GM18858 (cell line): ENCODE results near the gene CFAP54.
"Not testable (repeated sequence)": the region's sequence is repeated elsewhere in the genome, so short reads cannot be mapped to it uniquely, and the experiment has no call there.

Experiments
- ATAC-seq: cut with Tn5 transposase; IDR thresholded peaks from one replicate; pipeline ENCODE4 v1.9.1; 2021; ENCODE audit not compliant: unreplicated experiment

The CFAP54 gene

GRCh38 chr12:96489392-96490056 is at the start of gene CFAP54:
Gene CFAP54 (plus strand): TSS chr12:96489577. CDS start chr12:96489610, 33 bp downstream.
- peak; percentile 82 for ATAC-seq

- ATAC-seq = no peak
These were observed 47.6 kb upstream of the CFAP54 start for GRCh38 chr12:96441816-96442215.

GRCh38 chr12:96442906-96443305 is 46.5 kb upstream of the CFAP54 start:
- ATAC-seq = no peak

GRCh38 chr12:96444399-96444798 is 45.0 kb upstream of the CFAP54 start:
- ATAC-seq = no peak

DNA sequence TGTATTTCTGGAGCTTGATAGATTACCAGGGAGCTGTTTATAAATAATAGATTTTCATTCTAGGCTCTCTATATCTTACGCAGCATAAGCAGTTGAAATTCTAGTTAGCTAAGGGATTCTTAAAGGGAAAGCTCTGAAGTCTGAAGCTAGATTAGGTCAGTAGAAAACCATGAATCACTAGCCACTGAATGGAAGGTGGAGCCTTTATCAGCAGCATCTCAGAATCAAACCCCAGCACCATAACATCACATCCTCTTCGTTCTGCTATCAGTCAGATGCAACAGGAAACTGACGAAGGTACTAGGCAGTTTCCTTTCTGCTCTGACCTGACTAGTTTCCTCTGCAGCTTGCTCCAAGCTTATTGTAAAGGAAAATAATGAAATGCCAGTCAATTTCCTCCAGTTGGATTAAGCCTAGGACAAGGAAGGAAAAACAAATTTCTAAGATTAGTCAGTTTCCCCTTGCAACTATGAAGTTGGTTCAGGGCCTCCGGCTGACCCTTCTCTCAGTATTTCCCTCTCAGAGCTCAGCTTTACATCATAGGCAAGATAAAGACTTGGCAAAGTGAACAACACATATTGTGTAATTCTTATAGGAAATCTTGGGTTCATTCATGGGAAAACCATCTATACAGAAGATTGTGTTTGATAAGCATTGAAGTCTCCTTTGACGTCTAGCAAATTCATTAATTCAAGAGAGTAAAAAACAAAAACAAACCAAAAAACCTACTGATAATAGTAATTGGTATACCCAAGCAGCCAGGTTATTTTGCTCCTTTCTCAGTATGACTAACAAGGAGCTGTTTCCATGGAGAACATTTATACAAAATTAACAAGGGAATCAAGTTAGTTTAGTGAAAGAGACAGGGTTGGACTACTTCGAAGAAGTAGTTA is 43.4 kb upstream of the CFAP54 start:
- peak; percentile 98 for ATAC-seq

DNA sequence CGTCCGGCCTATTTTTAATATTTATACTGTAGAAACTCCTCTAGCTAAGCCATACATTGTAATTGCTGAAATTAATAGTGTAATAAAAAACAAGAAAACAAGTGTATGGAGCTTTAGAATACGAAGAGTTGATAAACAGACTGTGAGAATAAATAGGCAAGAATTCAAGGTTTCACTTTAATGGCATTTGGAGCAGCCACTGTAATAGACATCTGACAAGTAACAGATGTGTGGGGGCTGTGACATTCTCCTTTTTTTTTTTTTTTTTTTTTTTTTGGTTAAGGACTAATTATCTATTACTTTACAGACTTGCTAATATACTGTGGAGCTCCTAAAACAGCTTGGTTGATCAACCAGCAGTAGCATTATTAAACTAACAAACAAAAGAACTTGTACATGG is 42.1 kb upstream of the CFAP54 start:
- ATAC-seq = no peak

DNA sequence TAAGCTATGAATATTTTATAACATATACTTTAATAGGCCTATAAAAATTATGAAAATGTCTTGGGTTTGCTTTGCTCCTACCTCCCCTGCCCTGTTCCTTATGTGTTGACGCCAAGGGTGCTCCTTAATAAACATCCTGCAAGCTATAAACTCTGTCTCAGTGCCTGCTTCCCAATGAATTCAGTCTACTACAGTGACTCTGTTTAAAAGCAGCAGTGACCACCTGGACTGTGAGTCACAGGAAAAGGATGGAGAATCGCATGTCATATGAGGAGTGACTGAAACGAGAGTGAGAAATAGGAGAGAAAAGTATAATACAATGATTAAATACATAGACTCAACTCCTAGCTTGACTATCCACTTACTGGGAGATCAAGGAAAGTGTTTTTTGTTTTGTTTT is 41.1 kb upstream of the CFAP54 start:
- no peak for ATAC-seq

DNA sequence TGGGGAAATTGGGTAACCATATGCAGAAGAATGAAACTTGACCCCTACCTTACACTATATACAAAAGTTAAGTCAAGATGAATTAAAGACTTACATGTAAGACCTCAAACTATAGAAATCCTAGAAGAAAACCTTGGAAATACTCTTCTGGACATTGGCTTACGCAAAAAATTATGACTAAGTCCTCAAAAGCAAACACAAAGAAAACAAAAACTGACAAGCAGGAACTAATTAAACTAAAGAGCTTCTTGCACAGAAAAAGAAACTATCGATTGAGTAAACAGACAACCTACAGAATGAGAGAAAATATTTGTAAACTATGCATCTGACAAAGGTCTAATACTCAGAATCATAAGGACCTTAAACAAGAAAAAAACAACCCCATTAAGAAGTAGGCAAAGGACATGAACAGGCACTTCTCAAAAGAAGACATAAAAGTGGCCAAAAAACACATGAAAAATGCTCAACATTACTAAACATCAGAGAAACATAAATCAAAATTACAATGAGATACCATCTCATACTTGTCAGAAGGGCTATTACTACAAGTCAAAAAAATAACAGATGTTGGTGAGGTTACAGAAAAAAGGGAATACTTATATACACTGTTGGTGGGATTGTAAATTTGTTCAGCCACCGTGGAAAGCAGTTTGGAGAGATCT is 37.0 kb upstream of the CFAP54 start:
- ATAC-seq = no peak

DNA sequence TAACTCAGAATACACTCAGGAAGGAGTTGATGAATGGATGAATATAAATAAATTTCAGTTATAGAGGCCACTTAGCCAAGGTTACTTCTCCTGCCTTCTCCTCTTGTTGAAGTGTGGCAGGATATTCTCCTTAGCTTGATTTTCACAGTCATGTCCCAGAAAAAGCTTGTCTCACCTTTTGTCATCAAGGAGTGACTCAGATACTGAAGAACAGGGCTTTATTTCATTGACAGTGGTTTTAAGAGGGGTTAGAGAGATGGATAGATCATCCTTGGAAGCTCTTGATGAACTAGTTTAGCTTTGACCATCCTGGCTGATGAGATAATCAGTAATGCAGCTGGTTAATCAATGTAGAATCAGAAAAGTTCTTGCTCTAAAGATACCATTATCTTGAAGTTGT is 35.0 kb upstream of the CFAP54 start:
- ATAC-seq = no peak

GRCh38 chr12:96456265-96456974 is 33.0 kb upstream of the CFAP54 start:
- ATAC-seq = peak; percentile 94

DNA sequence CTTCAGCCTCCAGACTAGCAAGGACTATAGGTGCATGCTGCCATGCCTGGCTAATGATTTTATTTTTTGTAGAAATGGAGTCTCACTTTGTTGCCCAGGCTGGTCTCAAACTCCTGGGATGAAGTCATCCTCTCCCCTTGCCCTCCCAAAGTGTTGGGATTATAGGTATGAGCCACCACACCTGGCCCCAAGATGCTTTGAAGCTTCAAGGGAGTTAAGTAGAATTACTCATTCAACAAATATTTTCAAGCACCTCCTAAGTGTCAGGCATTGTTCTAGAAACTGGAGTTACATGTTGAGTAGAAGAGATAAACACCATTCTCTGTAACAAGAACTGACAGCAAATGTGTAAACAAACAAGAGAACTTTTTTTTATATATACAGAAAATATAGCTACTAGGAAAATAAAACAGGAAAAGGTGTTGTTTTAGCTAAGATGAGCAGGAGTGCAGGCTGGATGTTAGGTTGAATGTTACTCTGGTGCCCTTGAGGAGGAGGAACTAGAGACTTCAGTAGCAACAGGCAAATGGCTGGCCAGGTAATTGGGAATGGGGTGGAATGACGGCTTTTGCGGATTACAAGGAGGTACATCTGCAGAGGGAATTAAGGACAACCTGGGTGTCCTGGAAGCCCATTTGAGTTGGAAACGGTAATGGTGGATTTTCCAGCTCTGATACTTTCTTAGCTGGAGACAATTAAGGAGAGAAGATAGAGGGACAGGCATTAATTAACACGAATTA is 32.0 kb upstream of the CFAP54 start:
- no peak for ATAC-seq

- ATAC-seq = not testable (repeated sequence)
These were observed 30.1 kb upstream of the CFAP54 start for GRCh38 chr12:96459281-96459680.

DNA sequence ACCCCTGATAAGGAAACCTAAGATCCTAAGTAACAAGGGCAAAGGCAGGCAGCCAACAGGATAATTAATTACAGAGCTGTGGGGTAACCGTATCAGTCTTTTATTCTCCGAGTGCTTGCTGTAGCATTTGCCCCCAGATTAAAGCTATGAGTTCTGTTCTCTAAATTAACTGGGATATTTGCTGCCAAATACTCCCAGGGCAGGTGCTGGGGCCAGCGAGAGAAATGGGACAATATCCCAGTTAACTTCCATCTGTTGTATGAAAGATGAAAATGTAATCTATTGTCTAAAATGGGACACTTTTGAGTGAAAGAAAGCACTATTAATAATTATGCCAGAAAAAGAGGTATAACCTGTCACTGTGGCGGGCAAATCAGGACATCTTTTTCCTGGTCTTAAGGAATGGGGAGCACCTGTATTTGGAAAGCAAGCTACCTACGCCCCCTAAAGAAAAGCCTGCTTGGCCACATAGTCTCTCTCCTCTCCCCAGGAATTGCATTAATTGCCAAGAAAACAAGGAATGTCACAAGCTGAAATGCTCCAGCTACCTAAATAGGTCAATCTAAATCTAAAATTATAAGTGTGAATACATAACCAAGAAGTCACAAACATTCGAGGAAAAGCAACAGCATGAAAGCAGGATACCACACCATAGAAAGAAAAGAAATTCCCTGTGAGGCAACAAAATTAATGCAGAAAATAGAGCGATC is 26.7 kb upstream of the CFAP54 start:
- no peak for ATAC-seq

- no peak for ATAC-seq
These were observed 23.5 kb upstream of the CFAP54 start for GRCh38 chr12:96465896-96466295.

DNA sequence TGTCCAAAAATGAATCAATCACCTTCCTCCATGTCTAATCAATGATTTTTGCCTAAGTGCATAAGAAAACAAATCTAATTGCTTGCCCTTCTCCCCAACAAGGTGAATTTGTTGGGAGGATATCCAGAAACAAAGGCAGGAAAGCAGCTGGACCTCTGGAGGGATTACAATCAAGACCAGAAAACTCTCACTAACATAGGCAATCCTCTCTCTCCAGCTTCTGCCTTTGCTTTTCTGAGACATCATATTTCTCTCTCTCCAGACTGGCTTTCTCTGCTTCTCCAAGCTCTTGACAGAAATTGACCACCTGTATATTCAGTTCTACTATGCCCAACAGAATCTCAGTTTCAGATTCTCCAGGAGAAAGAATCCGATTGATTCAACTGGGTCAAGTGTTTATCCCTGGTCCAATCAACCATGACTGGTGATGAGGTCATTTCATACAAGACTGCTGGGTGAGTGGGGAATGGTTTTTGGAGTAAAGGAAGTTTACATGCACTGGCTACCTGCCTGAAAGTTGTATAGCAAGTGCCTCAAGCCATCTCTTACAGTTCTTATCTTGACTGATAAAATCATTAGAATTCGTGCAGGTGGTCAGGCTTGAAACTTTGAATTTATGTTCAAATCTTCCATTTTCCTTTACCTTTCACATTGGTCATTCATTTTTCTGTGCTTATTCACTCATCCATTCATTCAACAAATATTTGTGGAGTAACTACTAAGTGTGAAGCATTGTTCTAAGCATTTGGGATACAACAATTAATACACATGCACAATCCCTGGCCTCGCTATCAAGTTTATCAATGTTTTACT is 22.2 kb upstream of the CFAP54 start:
- ATAC-seq = no peak

GRCh38 chr12:96471368-96472050 is 17.9 kb upstream of the CFAP54 start:
- no peak for ATAC-seq

GRCh38 chr12:96472384-96472783 is 17.0 kb upstream of the CFAP54 start:
- ATAC-seq = no peak

DNA sequence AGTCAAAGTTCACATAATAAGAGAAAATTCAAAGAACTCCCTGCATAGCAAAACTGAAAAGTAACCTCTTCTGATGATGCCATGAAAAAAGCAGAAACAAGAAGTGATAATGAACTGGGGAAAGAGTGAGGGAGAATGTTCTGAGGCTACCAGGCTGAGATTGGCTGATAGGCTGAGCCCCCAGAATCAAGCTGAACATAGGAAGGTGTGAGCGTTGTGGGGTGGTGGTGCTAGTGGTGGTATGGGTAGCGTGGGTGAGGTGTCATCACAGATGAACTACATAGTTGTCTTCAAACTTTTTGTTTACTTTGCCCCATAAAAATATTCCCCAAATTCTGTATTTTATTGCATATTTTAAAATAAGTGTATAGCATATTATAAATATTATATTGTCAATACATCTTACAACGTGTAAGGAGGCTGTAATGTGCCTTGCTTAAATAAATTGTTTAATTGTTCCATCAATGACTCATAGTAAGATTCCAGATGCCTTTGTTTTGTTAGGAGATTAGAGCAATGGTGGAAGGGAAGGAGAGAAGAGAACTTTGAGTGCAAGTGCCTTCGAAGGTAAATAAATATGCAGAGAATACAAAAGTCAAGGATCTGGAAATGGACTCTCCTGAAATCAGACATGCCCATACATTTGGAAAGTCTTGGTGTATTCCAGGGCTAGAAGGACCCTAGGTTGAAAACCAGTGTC is 15.8 kb upstream of the CFAP54 start:
- ATAC-seq = no peak
